Activated CD8-positive, alpha-beta memory T cell treated with anti-CD3 and anti-CD28 coated beads, Interleukin-2, amount 50 U/mL, for 4 hours (primary cell): ENCODE results near the gene KCNH4.
A peak's percentile ranks its signal among the peaks of the same experiment; 100 is the strongest.

Experiments
- DNase-seq: peaks from one replicate; pipeline ENCODE4 v3.0.0-alpha.2; 2020

The KCNH4 gene

DNA sequence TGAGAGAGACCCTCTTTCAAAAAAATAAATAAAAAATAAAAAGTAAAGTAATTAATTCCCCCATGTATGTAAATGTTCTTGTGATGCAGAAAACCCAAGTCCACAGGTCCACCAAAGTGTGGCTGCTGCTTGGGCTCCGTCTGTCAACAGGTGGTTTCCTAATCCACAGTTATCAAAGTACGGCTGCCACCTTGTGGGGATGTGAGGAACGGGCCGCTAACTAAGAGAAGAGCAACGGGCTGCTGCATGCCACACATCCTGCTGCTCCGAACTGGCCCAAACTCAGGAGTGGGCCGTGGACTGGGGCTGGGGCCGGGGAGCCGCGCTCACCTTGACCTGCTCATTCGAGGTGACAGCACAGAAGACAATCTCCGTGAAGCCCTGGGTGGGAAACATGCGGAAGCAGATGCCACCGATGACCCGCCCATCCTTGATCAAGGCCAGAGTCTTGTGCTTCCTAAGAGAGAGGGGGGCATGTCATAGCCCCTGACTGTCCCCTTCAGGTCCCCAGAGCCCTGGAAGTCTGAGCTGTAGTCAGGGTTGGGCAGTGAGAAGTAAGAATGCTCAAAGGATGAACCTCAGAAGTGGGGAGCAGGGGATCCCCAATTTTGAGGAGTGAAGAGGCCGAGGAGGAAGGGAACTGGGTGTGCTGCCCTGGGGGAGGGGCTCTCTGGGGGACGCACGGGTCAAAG is 64.1 kb downstream of the KCNH4 start:
- DNase-seq = peak; percentile 83

DNA sequence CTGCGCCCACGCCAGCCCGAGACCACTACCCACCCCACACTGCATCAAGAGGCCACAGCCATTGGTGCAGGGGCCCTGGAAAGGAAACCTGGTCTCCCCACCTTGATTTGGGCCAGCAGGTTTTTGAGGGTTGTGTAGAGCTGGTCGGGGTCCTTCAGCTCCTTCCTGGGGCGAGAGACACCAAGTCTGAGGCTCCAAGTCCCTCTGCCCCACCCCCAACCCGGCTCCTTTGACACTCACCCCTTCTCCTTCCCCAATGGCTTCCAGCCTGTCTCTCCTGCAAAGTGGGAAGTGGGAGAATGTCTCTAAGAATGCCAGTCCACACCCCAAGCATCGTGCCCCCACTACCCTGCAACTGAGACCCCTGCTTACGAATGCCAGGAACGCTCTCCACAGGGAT is 66.8 kb downstream of the KCNH4 start:
- no peak for DNase-seq

DNA sequence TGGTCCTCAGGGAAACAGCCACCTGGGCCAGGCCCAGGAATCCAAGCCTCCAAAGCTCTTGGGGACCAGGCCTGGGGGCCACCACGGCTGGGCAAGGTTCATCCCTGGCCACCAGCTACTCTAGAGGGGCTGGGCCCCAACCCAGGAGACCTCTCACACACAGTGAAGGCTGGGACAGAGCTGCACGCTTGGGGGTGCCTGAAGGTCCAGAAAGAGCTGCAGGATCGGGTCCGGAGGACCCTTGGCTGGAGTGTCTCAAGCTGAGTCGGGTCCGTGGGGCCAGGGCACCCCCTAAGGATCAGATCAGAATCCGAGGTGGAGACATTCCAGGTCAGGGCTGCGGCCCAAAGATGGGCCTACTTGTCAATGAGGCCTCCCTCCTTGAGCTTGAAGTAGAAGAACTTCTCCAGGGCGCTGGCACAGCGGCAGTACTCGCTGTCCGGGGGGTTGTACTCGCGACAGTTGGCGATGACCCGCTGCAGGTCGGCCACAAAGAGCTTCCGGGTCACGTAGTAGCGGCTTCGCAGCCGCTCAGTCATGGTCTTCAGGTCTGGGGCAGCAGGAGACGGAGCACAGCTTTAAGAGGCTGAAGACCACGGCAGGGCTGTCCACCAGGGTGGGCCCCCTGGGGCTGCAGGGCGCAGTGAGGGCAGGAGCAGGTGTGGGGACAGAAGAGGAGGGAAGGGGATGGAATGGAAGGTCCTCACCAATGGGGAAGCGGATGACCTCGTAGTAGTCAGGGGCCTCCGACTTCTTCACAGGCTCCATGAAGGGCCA is 67.5 kb downstream of the KCNH4 start:
- DNase-seq = no peak

DNA sequence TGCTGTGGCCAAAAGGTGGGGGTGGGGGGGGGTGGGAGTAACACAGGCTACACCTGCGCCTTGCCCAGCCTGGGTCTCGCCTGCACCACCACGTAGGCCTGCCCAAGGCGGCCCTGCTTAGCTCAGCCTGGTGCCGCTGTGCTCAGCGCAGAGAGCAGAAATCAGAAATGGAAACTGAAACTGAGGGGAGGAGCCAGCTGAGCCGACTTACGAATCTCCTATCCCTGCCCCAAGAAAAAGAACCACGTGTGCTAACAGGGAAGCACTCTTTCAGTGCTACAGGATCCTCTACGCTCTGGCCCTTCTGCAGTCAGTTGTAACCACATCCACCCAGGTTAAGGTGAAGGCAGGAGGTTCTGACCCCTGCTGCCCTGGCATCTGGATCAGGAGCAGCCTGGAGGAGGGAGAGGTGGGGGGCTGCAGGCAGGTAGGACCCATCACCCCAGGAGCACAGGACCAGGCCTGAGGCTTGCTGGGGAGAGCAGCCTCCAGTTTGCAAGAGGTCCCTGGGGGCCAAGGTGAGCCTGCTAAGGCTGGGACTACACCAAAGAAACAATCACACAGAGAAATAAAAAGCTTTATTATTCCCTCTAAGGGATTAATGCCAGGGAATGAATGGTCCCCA is 68.3 kb downstream of the KCNH4 start, which contains the start of gene DHX58:
Gene DHX58, minus strand, starts transcription at position 163 of the 625 bp plus-strand sequence. CDS start 822 bp downstream, outside the sequence.
- DNase-seq = peak; percentile 71

DNA sequence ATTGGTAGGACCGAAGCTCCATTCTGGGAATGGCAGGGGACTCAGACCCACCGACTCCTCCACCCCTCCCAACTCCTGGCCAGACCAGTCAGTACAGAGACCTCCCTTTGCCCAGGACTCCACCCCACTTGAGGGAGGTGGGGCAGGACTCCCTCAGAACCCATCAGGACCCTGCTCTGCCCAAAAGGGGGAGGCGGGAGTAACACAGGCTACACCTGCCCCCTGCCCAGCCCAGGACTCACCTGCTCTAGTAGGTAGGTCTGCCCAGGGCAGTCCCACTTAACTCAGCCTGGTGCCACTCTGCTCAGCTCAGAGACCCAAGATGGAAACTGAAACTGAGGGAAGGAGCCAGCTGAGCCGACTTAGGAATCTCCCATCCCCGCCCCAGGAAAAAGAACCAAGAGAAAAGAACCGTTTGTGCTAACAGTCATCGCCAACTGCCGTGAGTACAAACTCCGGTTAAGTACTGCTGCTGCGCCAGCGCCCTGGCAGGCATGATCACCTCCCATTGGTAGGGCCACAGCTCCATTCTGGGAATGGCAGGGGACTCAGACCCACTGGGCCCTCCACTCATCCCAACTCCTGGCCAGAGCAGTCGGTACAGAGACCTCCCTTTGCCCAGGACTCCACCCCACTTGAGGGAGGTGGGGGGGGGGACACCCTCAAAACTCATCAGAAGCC is 68.9 kb downstream of the KCNH4 start:
- no peak for DNase-seq

DNA sequence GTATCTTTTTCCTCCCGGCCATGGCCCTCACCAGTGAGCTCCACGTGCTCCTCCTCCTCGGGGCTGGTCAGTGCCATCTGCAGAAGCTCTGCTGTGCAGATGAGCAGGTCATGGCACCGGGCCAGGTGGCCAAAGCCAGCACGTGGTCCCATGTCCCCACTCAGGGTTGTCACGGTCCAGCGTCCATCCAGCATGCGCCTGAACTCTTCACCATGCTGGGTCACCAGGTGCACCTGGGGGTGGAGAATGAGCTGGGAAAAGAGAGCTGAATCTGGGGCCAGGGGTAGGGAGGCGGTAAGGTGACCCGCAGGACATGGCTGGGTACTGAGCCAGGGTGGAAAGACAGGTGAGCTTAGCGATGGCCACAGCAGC is 69.7 kb downstream of the KCNH4 start:
- DNase-seq = no peak

DNA sequence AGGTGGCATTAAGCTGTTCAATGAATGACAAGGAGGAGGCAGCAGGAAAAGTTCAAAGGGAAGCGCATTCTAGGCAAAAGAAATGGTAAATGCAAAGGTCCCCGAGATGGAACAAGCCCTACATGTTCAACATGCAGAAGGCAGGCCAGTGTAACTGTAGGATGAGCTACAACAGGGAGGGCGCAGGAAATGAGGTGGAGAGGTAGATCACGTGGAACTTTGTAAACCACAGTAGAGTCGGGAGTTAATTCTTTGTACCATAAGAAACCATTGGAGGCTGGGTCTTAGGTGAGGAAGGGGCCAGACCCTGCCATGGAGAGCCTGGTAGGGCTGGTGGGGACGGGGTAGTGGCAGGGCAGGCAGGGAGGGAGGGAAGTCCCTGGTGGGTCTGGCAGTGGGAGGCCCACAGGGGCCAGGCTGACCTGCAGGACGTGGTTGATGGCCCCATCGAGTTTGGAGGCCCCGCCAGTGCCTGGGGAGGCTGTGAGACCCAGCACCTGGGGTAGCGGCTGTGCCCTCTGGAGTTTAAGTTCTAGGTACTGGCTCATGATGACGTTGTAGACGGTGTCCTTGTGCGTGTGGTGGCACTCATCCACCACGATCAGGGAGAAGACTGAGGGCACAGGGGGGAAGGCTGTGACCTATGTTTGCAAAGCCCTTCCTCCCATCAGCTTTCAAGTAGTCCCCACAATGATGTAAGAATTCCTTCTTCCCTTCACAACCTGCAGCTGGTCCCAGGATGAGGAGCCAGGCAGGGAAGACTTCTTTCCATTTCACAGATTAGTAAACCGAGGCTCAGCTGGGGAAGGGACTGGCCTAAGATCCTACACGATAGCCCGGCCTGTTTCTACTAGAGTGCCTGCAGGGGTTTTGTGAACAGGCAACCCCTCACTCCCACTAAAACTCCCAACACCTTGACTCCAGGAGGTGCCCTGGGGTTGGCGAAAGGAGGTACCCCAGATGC is 70.4 kb downstream of the KCNH4 start:
- no peak for DNase-seq

DNA sequence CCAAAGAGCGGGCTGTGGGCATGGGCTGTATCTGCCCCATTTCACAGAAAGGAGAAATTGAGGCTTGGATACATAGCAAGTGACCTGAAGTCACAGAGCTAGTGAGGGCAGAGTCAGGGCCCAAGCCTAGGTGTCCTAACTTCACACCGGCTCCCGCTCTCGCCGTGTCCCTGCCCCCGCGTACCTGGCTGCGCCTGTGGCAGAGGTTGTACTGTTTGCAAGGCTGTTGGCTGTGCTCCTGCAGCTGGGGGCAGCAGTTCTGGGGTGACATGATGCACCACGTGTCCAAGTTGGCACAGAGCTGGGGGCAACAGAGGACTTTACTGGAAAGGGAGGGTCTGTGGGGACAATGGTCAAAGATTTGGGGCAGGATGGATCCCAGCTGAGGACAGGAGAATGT is 71.9 kb downstream of the KCNH4 start:
- no peak for DNase-seq

DNA sequence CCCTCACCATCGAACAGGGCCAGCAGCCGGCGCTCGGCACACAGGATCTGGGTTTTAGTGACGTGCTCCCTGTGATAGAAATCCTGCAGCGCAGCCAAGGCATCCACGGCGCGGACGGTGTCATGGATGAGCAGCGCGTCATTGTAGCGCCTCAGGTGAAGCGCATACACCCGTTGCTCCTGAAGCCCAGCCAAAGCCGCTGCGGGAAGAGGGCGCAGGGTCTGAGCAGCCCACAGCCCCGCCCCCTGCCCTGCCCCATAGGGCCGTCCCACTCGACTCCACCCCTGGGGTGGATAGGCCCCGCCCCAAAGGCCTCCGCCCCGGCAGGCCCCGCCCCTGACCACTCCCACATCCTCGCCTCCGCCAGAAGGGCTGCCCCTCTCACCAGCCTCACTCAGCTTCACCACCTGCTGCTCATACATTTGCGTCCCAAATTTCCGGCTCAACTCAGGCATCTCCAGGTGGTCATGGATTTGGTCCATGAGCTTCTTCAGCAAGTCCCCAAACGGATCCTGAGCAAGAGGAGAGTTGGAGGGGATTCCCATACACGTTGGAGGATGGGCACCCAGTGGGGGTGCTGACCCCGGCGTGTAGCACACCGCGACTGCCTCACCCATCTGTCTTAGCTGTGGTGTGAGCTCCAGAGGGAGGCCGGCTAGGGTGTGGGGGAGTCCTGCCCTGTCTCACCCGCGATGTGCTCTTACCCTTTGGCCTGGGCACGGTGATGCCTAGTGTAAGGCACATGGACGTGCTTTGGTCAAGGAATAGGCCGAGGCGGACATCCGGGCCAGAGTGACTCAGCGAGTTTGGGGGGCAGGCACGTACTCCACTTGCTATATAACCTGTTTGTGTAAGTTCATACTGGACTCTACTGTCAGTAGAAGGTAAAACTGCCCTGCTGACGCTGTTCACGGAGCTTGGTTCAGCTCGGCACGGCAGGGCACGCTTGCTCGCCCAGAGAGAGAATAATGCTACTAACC is 73.1 kb downstream of the KCNH4 start:
- DNase-seq = peak; percentile 96

DNA sequence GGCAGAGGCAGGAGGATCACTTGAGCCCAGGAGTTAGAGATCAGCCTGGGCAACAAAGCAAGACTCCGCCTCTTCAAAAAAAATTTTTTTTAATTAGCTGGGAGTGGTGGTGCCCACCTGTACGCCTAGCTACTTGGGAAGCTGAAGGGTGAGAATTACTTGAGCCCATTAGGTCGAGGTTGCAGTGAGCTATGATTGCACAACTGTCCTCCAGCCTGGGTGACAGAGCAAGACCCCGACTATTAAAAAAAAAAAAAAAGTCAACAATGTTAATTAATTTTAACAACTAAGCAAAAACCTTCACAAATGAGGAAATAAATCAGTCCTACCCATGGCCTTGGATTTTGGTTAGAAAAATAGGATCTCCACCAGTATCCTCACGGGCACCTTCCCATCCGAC is 73.8 kb downstream of the KCNH4 start:
- no peak for DNase-seq
